Measurements from ENCODE around the gene ZRANB2.

The ZRANB2 gene

GRCh38 chr1:71087713-71088112 is 6.9 kb upstream of the ZRANB2 start:
- Histone ChIP-seq H4K12ac (ENCODE audit: low read depth, low read length) (no peak overlapping the region), H3K4ac (ENCODE audit: low read depth, low read length) (no peak overlapping the region), H3K36me3 (ENCODE audit: control insufficient read depth in 1 of 2, insufficient read depth in 2 of 2, low read length in 2 of 2) (no peaks in the 10 kb centered on the region), H4K91ac (ENCODE audit: low read depth, low read length) (no peak overlapping the region), H3K4me2 (ENCODE audit: low read length) (no peak overlapping the region), H3K27ac (ENCODE audit: low read depth, low read length) (no peak overlapping the region), H2BK5ac (ENCODE audit: low read depth, low read length, poor library complexity) (no peak overlapping the region), H3K9ac (ENCODE audit: low read length) (no peak overlapping the region), H3K23ac (ENCODE audit: low read length) (no peak overlapping the region), H3K4me1 (ENCODE audit: control insufficient read depth in 1 of 2, insufficient read depth in 2 of 2, low read length in 2 of 2) (no peaks in the 10 kb centered on the region), H2BK120ac (ENCODE audit: insufficient read depth, low read length, poor library complexity) (no peak overlapping the region), H2AK5ac (ENCODE audit: low read length) (no peak overlapping the region), H3K79me1 (ENCODE audit: low read length) (no peaks in the 10 kb centered on the region), H3K18ac (ENCODE audit: low read length) (no peak overlapping the region), H4K8ac (ENCODE audit: low read depth, low read length) (no peak overlapping the region), H3K4me3 (ENCODE audit: low read depth, low read length) (no peak overlapping the region), H2AFZ (ENCODE audit: insufficient read depth, low read length, poor library complexity) (no peak overlapping the region), H3K14ac (ENCODE audit: low read length) (no peak overlapping the region), H3K79me2 (ENCODE audit: control insufficient read depth, insufficient read depth, low read length, poor library complexity) (no peaks in the 10 kb centered on the region), H3K27me3 (ENCODE audit: insufficient read depth, low read length) (no peaks in the 10 kb centered on the region), H3K9me3 (ENCODE audit: insufficient read depth, low read depth, low read length) (no peaks in the 10 kb centered on the region), H2BK12ac (ENCODE audit: low read length) (no peak overlapping the region)
- no CpG with 5 or more reads among the region's 1 CpG for WGBS (ENCODE audit: extremely low coverage, insufficient coverage, insufficient read length)
- DNase-seq = no peak

- no peaks in the 10 kb centered on the region for H3K79me1 ChIP-seq (ENCODE audit: low read length)
- H4K8ac ChIP-seq (ENCODE audit: low read depth, low read length) = no peak overlapping the region
- no peak overlapping the region for H3K23ac ChIP-seq (ENCODE audit: low read length)
- H2AFZ ChIP-seq (ENCODE audit: insufficient read depth, low read length, poor library complexity) = no peak overlapping the region
- no peak overlapping the region for H3K4me2 ChIP-seq (ENCODE audit: low read length)
- no peak overlapping the region for H4K91ac ChIP-seq (ENCODE audit: low read depth, low read length)
- H3K79me2 ChIP-seq (ENCODE audit: control insufficient read depth, insufficient read depth, low read length, poor library complexity) = no peaks in the 10 kb centered on the region
- no peak overlapping the region for H4K12ac ChIP-seq (ENCODE audit: low read depth, low read length)
- no peaks in the 10 kb centered on the region for H3K36me3 ChIP-seq (ENCODE audit: control insufficient read depth in 1 of 2, insufficient read depth in 2 of 2, low read length in 2 of 2)
- no peak overlapping the region for H3K27ac ChIP-seq (ENCODE audit: low read depth, low read length)
- H2BK5ac ChIP-seq (ENCODE audit: low read depth, low read length, poor library complexity) = no peak overlapping the region
- H2BK120ac ChIP-seq (ENCODE audit: insufficient read depth, low read length, poor library complexity) = no peak overlapping the region
- no peaks in the 10 kb centered on the region for H3K9me3 ChIP-seq (ENCODE audit: insufficient read depth, low read depth, low read length)
- H3K14ac ChIP-seq (ENCODE audit: low read length) = no peak overlapping the region
- no peak overlapping the region for H3K4ac ChIP-seq (ENCODE audit: low read depth, low read length)
- H3K18ac ChIP-seq (ENCODE audit: low read length) = no peak overlapping the region
- H3K4me1 ChIP-seq (ENCODE audit: control insufficient read depth in 1 of 2, insufficient read depth in 2 of 2, low read length in 2 of 2) = no peaks in the 10 kb centered on the region
- H3K9ac ChIP-seq (ENCODE audit: low read length) = no peak overlapping the region
- H2AK5ac ChIP-seq (ENCODE audit: low read length) = no peak overlapping the region
- no peak overlapping the region for H2BK12ac ChIP-seq (ENCODE audit: low read length)
- H3K4me3 ChIP-seq (ENCODE audit: low read depth, low read length) = no peak overlapping the region
- DNase-seq = no peak
- H3K27me3 ChIP-seq (ENCODE audit: insufficient read depth, low read length) = no peaks in the 10 kb centered on the region
These were observed 6.2 kb upstream of the ZRANB2 start for GRCh38 chr1:71087060-71087459.

DNA sequence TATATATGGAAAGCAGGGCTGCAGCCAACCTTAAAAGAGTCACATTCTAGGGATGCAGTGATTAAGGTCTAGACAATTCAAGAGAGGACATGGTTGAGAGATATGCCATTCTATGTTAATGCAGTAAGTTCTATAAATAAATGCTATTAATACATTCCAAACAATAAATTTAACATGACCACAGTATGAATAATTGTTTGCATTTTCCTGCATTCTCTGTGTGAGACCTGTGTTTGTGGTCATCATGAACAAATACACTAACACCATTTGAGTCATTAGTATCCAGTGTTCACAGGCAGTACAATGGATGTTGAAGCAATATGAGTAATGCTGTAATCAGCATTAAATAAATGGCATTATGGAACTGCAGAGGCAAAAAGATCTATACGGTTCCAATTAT is 5.5 kb upstream of the ZRANB2 start:
- no peak overlapping the region for H3K27ac ChIP-seq (ENCODE audit: low read depth, low read length)
- no peak overlapping the region for H4K8ac ChIP-seq (ENCODE audit: low read depth, low read length)
- no peak overlapping the region for H2AFZ ChIP-seq (ENCODE audit: insufficient read depth, low read length, poor library complexity)
- H3K9ac ChIP-seq (ENCODE audit: low read length) = no peak overlapping the region
- no peak overlapping the region for H3K4ac ChIP-seq (ENCODE audit: low read depth, low read length)
- no peaks in the 10 kb centered on the region for H3K79me1 ChIP-seq (ENCODE audit: low read length)
- H3K4me1 ChIP-seq (ENCODE audit: control insufficient read depth in 1 of 2, insufficient read depth in 2 of 2, low read length in 2 of 2) = no peaks in the 10 kb centered on the region
- H3K4me2 ChIP-seq (ENCODE audit: low read length) = no peak overlapping the region
- no peaks in the 10 kb centered on the region for H3K9me3 ChIP-seq (ENCODE audit: insufficient read depth, low read depth, low read length)
- no peaks in the 10 kb centered on the region for H3K36me3 ChIP-seq (ENCODE audit: control insufficient read depth in 1 of 2, insufficient read depth in 2 of 2, low read length in 2 of 2)
- no peak overlapping the region for H3K18ac ChIP-seq (ENCODE audit: low read length)
- WGBS (ENCODE audit: extremely low coverage, insufficient coverage, insufficient read length) = no CpG with 5 or more reads among the region's 1 CpG
- H4K12ac ChIP-seq (ENCODE audit: low read depth, low read length) = no peak overlapping the region
- no peak overlapping the region for H2BK12ac ChIP-seq (ENCODE audit: low read length)
- no peak overlapping the region for H2AK5ac ChIP-seq (ENCODE audit: low read length)
- no peaks in the 10 kb centered on the region for H3K27me3 ChIP-seq (ENCODE audit: insufficient read depth, low read length)
- no peak for DNase-seq
- H2BK120ac ChIP-seq (ENCODE audit: insufficient read depth, low read length, poor library complexity) = no peak overlapping the region
- H3K23ac ChIP-seq (ENCODE audit: low read length) = no peak overlapping the region
- no peak overlapping the region for H2BK5ac ChIP-seq (ENCODE audit: low read depth, low read length, poor library complexity)
- H3K79me2 ChIP-seq (ENCODE audit: control insufficient read depth, insufficient read depth, low read length, poor library complexity) = no peaks in the 10 kb centered on the region
- no peak overlapping the region for H4K91ac ChIP-seq (ENCODE audit: low read depth, low read length)
- H3K14ac ChIP-seq (ENCODE audit: low read length) = no peak overlapping the region
- no peak overlapping the region for H3K4me3 ChIP-seq (ENCODE audit: low read depth, low read length)

DNA sequence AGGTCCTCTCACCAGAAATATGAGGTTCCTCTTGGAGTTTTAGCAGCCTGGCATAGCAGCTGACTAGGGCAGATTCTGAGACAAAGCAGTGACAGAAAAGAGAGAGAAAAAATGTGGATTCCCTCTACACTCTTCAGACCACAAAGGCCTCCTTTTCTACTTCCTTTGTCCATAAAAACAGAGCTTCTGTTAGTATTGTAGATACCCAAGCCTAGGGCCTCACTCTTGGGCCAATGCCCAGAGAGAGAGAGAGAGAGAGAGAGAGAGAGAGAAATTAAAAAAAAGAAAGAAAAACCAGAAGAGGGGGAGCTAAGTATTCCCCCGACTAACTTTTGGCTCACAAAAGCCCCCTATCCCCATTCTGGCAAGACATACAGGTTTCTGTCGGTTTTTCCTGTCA is 2.4 kb upstream of the ZRANB2 start:
- H3K79me1 ChIP-seq (ENCODE audit: low read length) = peaks cover 6% of the 10 kb centered on the region
- H3K4me2 ChIP-seq (ENCODE audit: low read length) = no peak overlapping the region
- no peak overlapping the region for H3K18ac ChIP-seq (ENCODE audit: low read length)
- WGBS (ENCODE audit: extremely low coverage, insufficient coverage, insufficient read length) = no CpG with 5 or more reads among the region's 2 CpGs
- DNase-seq = no peak
- no peak overlapping the region for H3K4ac ChIP-seq (ENCODE audit: low read depth, low read length)
- H2BK5ac ChIP-seq (ENCODE audit: low read depth, low read length, poor library complexity) = no peak overlapping the region
- H3K4me3 ChIP-seq (ENCODE audit: low read depth, low read length) = no peak overlapping the region
- no peak overlapping the region for H3K27ac ChIP-seq (ENCODE audit: low read depth, low read length)
- no peaks in the 10 kb centered on the region for H3K36me3 ChIP-seq (ENCODE audit: control insufficient read depth in 1 of 2, insufficient read depth in 2 of 2, low read length in 2 of 2)
- no peak overlapping the region for H3K23ac ChIP-seq (ENCODE audit: low read length)
- no peak overlapping the region for H2AFZ ChIP-seq (ENCODE audit: insufficient read depth, low read length, poor library complexity)
- H3K27me3 ChIP-seq (ENCODE audit: insufficient read depth, low read length) = no peaks in the 10 kb centered on the region
- H3K14ac ChIP-seq (ENCODE audit: low read length) = no peak overlapping the region
- no peak overlapping the region for H4K12ac ChIP-seq (ENCODE audit: low read depth, low read length)
- H3K9me3 ChIP-seq (ENCODE audit: insufficient read depth, low read depth, low read length) = no peaks in the 10 kb centered on the region
- no peak overlapping the region for H4K91ac ChIP-seq (ENCODE audit: low read depth, low read length)
- H3K79me2 ChIP-seq (ENCODE audit: control insufficient read depth, insufficient read depth, low read length, poor library complexity) = peaks cover 6% of the 10 kb centered on the region
- H3K4me1 ChIP-seq (ENCODE audit: control insufficient read depth in 1 of 2, insufficient read depth in 2 of 2, low read length in 2 of 2) = no peaks in the 10 kb centered on the region
- H2BK120ac ChIP-seq (ENCODE audit: insufficient read depth, low read length, poor library complexity) = no peak overlapping the region
- H2BK12ac ChIP-seq (ENCODE audit: low read length) = no peak overlapping the region
- H3K9ac ChIP-seq (ENCODE audit: low read length) = no peak overlapping the region
- H2AK5ac ChIP-seq (ENCODE audit: low read length) = no peak overlapping the region
- no peak overlapping the region for H4K8ac ChIP-seq (ENCODE audit: low read depth, low read length)
